K562 (cell line): Measurements from ENCODE around the gene TIGAR. TPM values are rescaled to one million over a fixed set of nuclear protein-coding genes. Genes with fewer than 3 reads are reported as not detected.

Experiments
- ELF4 ChIP-seq: fragments of 450-650 bp; formaldehyde crosslinking; IDR thresholded peaks from 2 replicates; pipeline ENCODE4 v1.4.0; 2022; ENCODE audit warnings: missing genetic modification characterization
- ESRRA ChIP-seq: fragments of 450-650 bp; IDR thresholded peaks from 2 replicates; pipeline ENCODE4 v1.6.1; 2014; ENCODE audit warnings: low read depth, mild to moderate bottlenecking, moderate library complexity, borderline replicate concordance
- HDAC2 ChIP-seq: fragments of 450-650 bp; IDR thresholded peaks from 2 replicates; pipeline ENCODE4 v1.6.1; 2016; ENCODE audit warnings: mild to moderate bottlenecking
- NBN ChIP-seq: fragments of 450-650 bp; IDR thresholded peaks from 2 replicates; pipeline ENCODE4 v1.6.1; 2016; ENCODE audit warnings: low read depth, mild to moderate bottlenecking
- NCOA1 ChIP-seq: fragments of 450-650 bp; IDR thresholded peaks from 2 replicates; pipeline ENCODE4 v1.6.1; 2016; ENCODE audit warnings: low read depth
- NR2F6 ChIP-seq: fragments of 450-650 bp; formaldehyde crosslinking; IDR thresholded peaks from 2 replicates; pipeline ENCODE4 v1.4.0; 2020; ENCODE audit warnings: mild to moderate bottlenecking
- POLR3A ChIP-seq: IDR thresholded peaks from 2 replicates; pipeline ENCODE4 v1.6.1; 2011; ENCODE audit warnings: borderline replicate concordance, mild to moderate bottlenecking, moderate library complexity; ENCODE audit not compliant: insufficient read length, insufficient read depth; ENCODE audit errors: extremely low read depth
- SIX5 ChIP-seq, 2 experiments: IDR thresholded peaks; 2 replicates each; pipeline ENCODE4 v1.6.1; 2011; ENCODE audit warnings: low read length in 2 of 2, borderline replicate concordance in 1 of 2, low read depth in 1 of 2, mild to moderate bottlenecking in 1 of 2, moderate library complexity in 1 of 2; ENCODE audit not compliant: insufficient read depth in 1 of 2
- SPI1 ChIP-seq: IDR thresholded peaks from 2 replicates; pipeline ENCODE4 v1.6.1; 2011; ENCODE audit warnings: low read depth, low read length, control low read depth, borderline replicate concordance
- TGIF2 ChIP-seq: sonication (generic); formaldehyde crosslinking; IDR thresholded peaks from 2 replicates; pipeline ENCODE4 v1.8.1; 2022; ENCODE audit warnings: mild to moderate bottlenecking, missing genetic modification reagents, moderate library complexity
- ZC3H4 ChIP-seq: sonication (generic); formaldehyde crosslinking; IDR thresholded peaks from 2 replicates; pipeline ENCODE4 v1.9.0; 2021; ENCODE audit warnings: missing genetic modification reagents, borderline replicate concordance
- ZNF3 ChIP-seq: fragments of 250-450 bp; sonication (Bioruptor Pico); IDR thresholded peaks from 2 replicates; pipeline ENCODE4 v1.5.0; 2021; ENCODE audit warnings: mild to moderate bottlenecking, moderate library complexity
- ZNF561 ChIP-seq: fragments of 450-650 bp; formaldehyde crosslinking; conservative IDR thresholded peaks from 2 replicates; pipeline ENCODE4 v1.4.0; 2020; ENCODE audit warnings: mild to moderate bottlenecking, moderate library complexity
- polyA plus RNA-seq, 8 experiments: library from polyadenylated mRNA; depleted of rRNA in 4 of 8; stranded (reverse) in 5 of 8; unstranded in 3 of 8; fragments of >200 nt; fragmentation: Nextera tagmentation in 2 of 8; fragmentation: Illumina TruSeq in 1 of 8; extraction: Ambion mirVana in 2 of 8; extraction: Trizol in 1 of 8; gene quantifications; 2 replicates each; pipeline versions ENCODE4 v1.2.1 to v1.2.3, GENCODE V29; 2011 to 2014; ENCODE audit warnings: inconsistent platforms in 1 of 8, missing spikeins in 1 of 8
- total RNA-seq, 7 experiments: library from RNA; depleted of rRNA in 6 of 7; stranded (reverse); fragments of >200 nt in 6 of 7; fragmentation: Illumina TruSeq in 2 of 7; extraction: Trizol in 2 of 7; gene quantifications; 2 replicates each; pipeline versions ENCODE4 v1.2.1 to v1.2.3, GENCODE V29; 2011 to 2021; ENCODE audit warnings: low replicate concordance in 1 of 7
- TF ChIP-seq, protein P1 (sequence below): sonication (generic); formaldehyde crosslinking; IDR thresholded peaks from 2 replicates; pipeline ENCODE4 v1.8.0; 2022; ENCODE audit warnings: mild to moderate bottlenecking, low read depth, missing genetic modification reagents
- TF ChIP-seq, protein P2 (sequence below): fragments of 150-350 bp; conservative IDR thresholded peaks from 2 replicates; pipeline ENCODE4 v1.6.1; 2014; ENCODE audit warnings: low read length
- TF ChIP-seq, protein P3 (sequence below): sonication (generic); formaldehyde crosslinking; IDR thresholded peaks from 2 replicates; pipeline ENCODE4 v1.8.0; 2022; ENCODE audit warnings: mild to moderate bottlenecking, missing genetic modification reagents
- TF ChIP-seq, protein P4 (sequence below): fragments of 250-450 bp; sonication (Bioruptor Pico); IDR thresholded peaks from 2 replicates; pipeline ENCODE4 v1.4.0; 2020
- TF ChIP-seq, protein P5 (sequence below): IDR thresholded peaks from 2 replicates; pipeline ENCODE4 v1.6.1; 2014; ENCODE audit warnings: antibody characterized with exemption
- TF ChIP-seq, protein P6 (sequence below): sonication (generic); formaldehyde crosslinking; IDR thresholded peaks from 2 replicates; pipeline ENCODE4 v1.8.0; 2022; ENCODE audit warnings: missing genetic modification reagents, mild to moderate bottlenecking, moderate library complexity, borderline replicate concordance

Gene TIGAR
- total and polyA plus RNA-seq, 9 of the 15 experiments (the other 6 are each of a cell fraction or from before 2014, with no cell fraction given), result 0.11 to 1.0 (median 0.53) TPM; not detected in 2

DNA sequence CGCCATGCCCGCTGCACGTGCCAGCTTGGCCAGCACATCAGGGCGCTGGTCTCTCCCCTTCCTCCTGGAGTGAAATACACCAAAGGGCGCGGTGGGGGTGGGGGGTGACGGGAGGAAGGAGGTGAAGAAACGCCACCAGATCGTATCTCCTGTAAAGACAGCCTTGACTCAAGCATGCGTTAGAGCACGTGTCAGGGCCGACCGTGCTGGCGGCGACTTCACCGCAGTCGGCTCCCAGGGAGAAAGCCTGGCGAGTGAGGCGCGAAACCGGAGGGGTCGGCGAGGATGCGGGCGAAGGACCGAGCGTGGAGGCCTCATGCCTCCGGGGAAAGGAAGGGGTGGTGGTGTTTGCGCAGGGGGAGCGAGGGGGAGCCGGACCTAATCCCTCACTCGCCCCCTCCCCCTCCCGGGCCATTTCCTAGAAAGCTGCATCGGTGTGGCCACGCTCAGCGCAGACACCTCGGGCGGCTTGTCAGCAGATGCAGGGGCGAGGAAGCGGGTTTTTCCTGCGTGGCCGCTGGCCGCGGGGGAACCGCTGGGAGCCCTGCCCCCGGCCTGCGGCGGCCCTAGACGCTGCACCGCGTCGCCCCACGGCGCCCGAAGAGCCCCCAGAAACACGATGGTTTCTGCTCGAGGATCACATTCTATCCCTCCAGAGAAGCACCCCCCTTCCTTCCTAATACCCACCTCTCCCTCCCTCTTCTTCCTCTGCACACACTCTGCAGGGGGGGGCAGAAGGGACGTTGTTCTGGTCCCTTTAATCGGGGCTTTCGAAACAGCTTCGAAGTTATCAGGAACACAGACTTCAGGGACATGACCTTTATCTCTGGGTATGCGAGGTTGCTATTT is 48.4 kb upstream of the TIGAR start (continued):
- TF ChIP-seq, protein P1, sequence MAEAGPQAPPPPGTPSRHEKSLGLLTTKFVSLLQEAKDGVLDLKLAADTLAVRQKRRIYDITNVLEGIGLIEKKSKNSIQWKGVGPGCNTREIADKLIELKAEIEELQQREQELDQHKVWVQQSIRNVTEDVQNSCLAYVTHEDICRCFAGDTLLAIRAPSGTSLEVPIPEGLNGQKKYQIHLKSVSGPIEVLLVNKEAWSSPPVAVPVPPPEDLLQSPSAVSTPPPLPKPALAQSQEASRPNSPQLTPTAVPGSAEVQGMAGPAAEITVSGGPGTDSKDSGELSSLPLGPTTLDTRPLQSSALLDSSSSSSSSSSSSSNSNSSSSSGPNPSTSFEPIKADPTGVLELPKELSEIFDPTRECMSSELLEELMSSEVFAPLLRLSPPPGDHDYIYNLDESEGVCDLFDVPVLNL (CRISPR knock-in tag), result no peak
- no peak for TF ChIP-seq ZC3H4 (CRISPR knock-in tag)
- TF ChIP-seq, protein P2, sequence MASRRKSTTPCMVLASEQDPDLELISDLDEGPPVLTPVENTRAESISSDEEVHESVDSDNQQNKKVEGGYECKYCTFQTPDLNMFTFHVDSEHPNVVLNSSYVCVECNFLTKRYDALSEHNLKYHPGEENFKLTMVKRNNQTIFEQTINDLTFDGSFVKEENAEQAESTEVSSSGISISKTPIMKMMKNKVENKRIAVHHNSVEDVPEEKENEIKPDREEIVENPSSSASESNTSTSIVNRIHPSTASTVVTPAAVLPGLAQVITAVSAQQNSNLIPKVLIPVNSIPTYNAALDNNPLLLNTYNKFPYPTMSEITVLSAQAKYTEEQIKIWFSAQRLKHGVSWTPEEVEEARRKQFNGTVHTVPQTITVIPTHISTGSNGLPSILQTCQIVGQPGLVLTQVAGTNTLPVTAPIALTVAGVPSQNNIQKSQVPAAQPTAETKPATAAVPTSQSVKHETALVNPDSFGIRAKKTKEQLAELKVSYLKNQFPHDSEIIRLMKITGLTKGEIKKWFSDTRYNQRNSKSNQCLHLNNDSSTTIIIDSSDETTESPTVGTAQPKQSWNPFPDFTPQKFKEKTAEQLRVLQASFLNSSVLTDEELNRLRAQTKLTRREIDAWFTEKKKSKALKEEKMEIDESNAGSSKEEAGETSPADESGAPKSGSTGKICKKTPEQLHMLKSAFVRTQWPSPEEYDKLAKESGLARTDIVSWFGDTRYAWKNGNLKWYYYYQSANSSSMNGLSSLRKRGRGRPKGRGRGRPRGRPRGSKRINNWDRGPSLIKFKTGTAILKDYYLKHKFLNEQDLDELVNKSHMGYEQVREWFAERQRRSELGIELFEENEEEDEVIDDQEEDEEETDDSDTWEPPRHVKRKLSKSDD, result no peak
- TF ChIP-seq TGIF2 (CRISPR knock-in tag), result no peak
- no peak for TF ChIP-seq POLR3A
- peak; percentile 63; the same call in 1 of the 2 replicates for TF ChIP-seq ESRRA
- TF ChIP-seq, protein P3, sequence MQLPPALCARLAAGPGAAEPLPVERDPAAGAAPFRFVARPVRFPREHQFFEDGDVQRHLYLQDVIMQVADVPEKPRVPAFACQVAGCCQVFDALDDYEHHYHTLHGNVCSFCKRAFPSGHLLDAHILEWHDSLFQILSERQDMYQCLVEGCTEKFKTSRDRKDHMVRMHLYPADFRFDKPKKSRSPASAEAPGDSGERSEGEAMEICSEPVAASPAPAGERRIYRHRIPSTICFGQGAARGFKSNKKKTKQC (CRISPR knock-in tag), result no peak
- TF ChIP-seq ELF4, result no peak
- TF ChIP-seq NCOA1, result peak; percentile 21; the same call in 1 of the 2 replicates
- TF ChIP-seq NR2F6, result no peak
- no peak for TF ChIP-seq ZNF561 (CRISPR knock-in tag)
- TF ChIP-seq NBN, result no peak
- TF ChIP-seq ZNF3, result no peak
- TF ChIP-seq HDAC2, result 0 out of 2 replicates have a peak, but pooled peaks have one; percentile 32
- TF ChIP-seq, protein P4, sequence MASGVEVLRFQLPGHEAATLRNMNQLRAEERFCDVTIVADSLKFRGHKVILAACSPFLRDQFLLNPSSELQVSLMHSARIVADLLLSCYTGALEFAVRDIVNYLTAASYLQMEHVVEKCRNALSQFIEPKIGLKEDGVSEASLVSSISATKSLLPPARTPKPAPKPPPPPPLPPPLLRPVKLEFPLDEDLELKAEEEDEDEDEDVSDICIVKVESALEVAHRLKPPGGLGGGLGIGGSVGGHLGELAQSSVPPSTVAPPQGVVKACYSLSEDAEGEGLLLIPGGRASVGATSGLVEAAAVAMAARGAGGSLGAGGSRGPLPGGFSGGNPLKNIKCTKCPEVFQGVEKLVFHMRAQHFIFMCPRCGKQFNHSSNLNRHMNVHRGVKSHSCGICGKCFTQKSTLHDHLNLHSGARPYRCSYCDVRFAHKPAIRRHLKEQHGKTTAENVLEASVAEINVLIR, result no peak
- TF ChIP-seq, protein P5, sequence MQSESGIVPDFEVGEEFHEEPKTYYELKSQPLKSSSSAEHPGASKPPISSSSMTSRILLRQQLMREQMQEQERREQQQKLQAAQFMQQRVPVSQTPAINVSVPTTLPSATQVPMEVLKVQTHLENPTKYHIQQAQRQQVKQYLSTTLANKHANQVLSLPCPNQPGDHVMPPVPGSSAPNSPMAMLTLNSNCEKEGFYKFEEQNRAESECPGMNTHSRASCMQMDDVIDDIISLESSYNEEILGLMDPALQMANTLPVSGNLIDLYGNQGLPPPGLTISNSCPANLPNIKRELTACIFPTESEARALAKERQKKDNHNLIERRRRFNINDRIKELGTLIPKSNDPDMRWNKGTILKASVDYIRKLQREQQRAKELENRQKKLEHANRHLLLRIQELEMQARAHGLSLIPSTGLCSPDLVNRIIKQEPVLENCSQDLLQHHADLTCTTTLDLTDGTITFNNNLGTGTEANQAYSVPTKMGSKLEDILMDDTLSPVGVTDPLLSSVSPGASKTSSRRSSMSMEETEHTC, result no peak
- TF ChIP-seq, protein P6, sequence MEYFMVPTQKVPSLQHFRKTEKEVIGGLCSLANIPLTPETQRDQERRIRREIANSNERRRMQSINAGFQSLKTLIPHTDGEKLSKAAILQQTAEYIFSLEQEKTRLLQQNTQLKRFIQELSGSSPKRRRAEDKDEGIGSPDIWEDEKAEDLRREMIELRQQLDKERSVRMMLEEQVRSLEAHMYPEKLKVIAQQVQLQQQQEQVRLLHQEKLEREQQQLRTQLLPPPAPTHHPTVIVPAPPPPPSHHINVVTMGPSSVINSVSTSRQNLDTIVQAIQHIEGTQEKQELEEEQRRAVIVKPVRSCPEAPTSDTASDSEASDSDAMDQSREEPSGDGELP (CRISPR knock-in tag), result peak; percentile 60; the same call in 1 of the 2 replicates
- TF ChIP-seq SPI1, result no peak
- no peak for TF ChIP-seq SIX5 (IDR thresholded peaks at IDR 0.05; ENCODE audit: borderline replicate concordance in 1 of 2, insufficient read depth in 1 of 2, low read depth in 1 of 2, low read length in 2 of 2)
